OCI-LY1 (cell line): ENCODE measurements around the gene GPR39.

Experiments
- H2AFZ ChIP-seq: fragments of 200-600 bp; sonication (generic), shearing (Covaris generic); 2 replicates; pipeline ENCODE4 v1.6.0; 2014; ENCODE audit warnings: antibody characterized with exemption, mild to moderate bottlenecking, low read length
- H3F3A ChIP-seq: fragments of 200-600 bp; sonication (generic), shearing (Covaris generic); 2 replicates; pipeline ENCODE4 v1.6.0; 2014; ENCODE audit warnings: mild to moderate bottlenecking, antibody characterized with exemption, low read length, moderate library complexity; ENCODE audit not compliant: insufficient read depth
- H3K27ac ChIP-seq: fragments of 200-600 bp; sonication (generic); 2 replicates; pipeline ENCODE4 v1.5.1; 2014; ENCODE audit warnings: low read length, mixed run types, mild to moderate bottlenecking, low read depth; ENCODE audit not compliant: poor library complexity, severe bottlenecking
- H3K27me3 ChIP-seq: fragments of 200-600 bp; sonication (generic); 2 replicates; pipeline ENCODE4 v1.6.0; 2014; ENCODE audit warnings: antibody characterized with exemption, mild to moderate bottlenecking, low read length, moderate library complexity; ENCODE audit not compliant: insufficient read depth
- H3K36me3 ChIP-seq: fragments of 200-600 bp; sonication (generic); 2 replicates; pipeline ENCODE4 v1.6.1; 2014; ENCODE audit warnings: mild to moderate bottlenecking, antibody characterized with exemption, low read length, moderate library complexity, mixed read lengths; ENCODE audit not compliant: insufficient read depth
- H3K4me1 ChIP-seq: fragments of 200-600 bp; sonication (generic); 2 replicates; pipeline ENCODE4 v1.5.1; 2014; ENCODE audit warnings: mild to moderate bottlenecking, low read length, moderate library complexity; ENCODE audit not compliant: insufficient read depth, severe bottlenecking
- H3K4me2 ChIP-seq: fragments of 200-600 bp; sonication (generic), shearing (Covaris generic); 2 replicates; pipeline ENCODE4 v1.6.1; 2014; ENCODE audit warnings: low read length
- H3K4me3 ChIP-seq: fragments of 200-600 bp; sonication (generic); 2 replicates; pipeline ENCODE4 v1.5.1; 2014; ENCODE audit warnings: low read length, low read depth, mild to moderate bottlenecking, mixed read lengths; ENCODE audit not compliant: poor library complexity, severe bottlenecking
- H3K79me2 ChIP-seq: fragments of 200-600 bp; shearing (Covaris generic); 2 replicates; pipeline ENCODE4 v1.6.1; 2016; ENCODE audit warnings: mixed run types, low read length, mixed read lengths; ENCODE audit not compliant: insufficient read depth
- H3K9ac ChIP-seq: fragments of 200-600 bp; sonication (generic), shearing (Covaris generic); 2 replicates; pipeline ENCODE4 v1.6.1; 2014; ENCODE audit warnings: mild to moderate bottlenecking, low read length, mixed read lengths
- H3K9me2 ChIP-seq: fragments of 200-600 bp; sonication (generic), shearing (Covaris generic); 2 replicates; pipeline ENCODE4 v1.6.1; 2014; ENCODE audit warnings: low read depth, mild to moderate bottlenecking, low read length, mixed read lengths
- H3K9me3 ChIP-seq: fragments of 200-600 bp; shearing (Covaris generic); 2 replicates; pipeline ENCODE4 v1.6.1; 2014; ENCODE audit warnings: low read length, mixed read lengths
- H4K20me1 ChIP-seq: fragments of 200-600 bp; sonication (generic), shearing (Covaris generic); 2 replicates; pipeline ENCODE4 v1.6.0; 2016; ENCODE audit warnings: mild to moderate bottlenecking, low read length; ENCODE audit not compliant: insufficient read depth
- EZH2 ChIP-seq: fragments of 200-600 bp; sonication (generic), shearing (Covaris generic); IDR thresholded peaks from 2 replicates; pipeline ENCODE4 v1.8.0; 2017; ENCODE audit warnings: borderline replicate concordance, mixed run types, mild to moderate bottlenecking, antibody characterized with exemption, low read length, moderate library complexity, mixed read lengths
- TF ChIP-seq, protein P1 (sequence below): fragments of 200-600 bp; sonication (generic), shearing (Covaris generic); IDR thresholded peaks from 2 replicates; pipeline ENCODE4 v1.5.1; 2017; ENCODE audit warnings: mild to moderate bottlenecking, antibody characterized with exemption, low read length, moderate library complexity, mixed read lengths

The GPR39 gene

DNA sequence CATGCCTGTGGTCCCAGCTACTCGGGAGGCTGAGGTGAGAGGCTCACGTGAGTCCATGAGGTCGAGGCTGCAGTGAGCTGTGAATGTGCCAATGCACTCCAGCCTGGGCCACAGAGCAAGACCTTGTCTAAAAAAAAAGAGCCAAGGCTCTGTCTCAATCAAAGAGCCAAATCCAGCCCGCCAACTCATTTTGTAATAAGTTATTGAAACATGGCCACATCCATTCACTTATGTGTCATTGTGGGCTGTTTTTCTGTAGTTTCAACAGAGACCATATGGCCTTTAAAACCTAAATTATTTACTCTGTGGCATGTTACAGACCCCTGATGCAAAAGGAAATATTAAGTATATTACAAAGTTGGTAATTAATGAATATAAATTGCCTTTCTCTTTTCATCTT, 60.8 kb downstream of the GPR39 start:
- Histone ChIP-seq H3K36me3 (no peaks in the 10 kb centered on the region), H4K20me1 (no peaks in the 10 kb centered on the region), H3K4me2 (no peak overlapping the region), H3K9me2 (no peaks in the 10 kb centered on the region), H3K9ac (no peak overlapping the region), H3K79me2 (no peaks in the 10 kb centered on the region), H3K9me3 (no peaks in the 10 kb centered on the region), H2AFZ (no peak overlapping the region), H3K4me3 (no peak overlapping the region), H3K27ac (no peak overlapping the region), H3K27me3 (no peaks in the 10 kb centered on the region), H3F3A (no peaks in the 10 kb centered on the region), H3K4me1 (no peaks in the 10 kb centered on the region)
- TF ChIP-seq, protein P1, sequence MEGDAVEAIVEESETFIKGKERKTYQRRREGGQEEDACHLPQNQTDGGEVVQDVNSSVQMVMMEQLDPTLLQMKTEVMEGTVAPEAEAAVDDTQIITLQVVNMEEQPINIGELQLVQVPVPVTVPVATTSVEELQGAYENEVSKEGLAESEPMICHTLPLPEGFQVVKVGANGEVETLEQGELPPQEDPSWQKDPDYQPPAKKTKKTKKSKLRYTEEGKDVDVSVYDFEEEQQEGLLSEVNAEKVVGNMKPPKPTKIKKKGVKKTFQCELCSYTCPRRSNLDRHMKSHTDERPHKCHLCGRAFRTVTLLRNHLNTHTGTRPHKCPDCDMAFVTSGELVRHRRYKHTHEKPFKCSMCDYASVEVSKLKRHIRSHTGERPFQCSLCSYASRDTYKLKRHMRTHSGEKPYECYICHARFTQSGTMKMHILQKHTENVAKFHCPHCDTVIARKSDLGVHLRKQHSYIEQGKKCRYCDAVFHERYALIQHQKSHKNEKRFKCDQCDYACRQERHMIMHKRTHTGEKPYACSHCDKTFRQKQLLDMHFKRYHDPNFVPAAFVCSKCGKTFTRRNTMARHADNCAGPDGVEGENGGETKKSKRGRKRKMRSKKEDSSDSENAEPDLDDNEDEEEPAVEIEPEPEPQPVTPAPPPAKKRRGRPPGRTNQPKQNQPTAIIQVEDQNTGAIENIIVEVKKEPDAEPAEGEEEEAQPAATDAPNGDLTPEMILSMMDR = no peak
- no peak for TF ChIP-seq EZH2

DNA sequence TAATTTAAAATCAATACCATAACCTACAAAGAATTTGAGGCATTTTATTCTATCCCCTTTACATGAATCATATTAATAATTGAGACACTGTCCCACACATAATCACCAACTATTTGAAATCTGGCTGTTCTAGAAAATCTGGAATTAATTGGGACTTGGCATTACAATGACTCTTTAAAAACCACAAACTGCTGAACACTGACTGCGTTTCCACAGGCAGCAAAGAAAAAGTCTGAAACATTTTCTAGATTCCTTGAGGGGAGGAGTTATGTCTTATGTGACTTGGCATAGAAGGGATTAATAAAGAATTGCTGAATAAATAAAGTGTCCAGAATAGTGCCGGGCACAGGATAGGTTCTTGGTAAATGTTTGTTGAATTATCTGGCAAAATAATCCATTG, 61.4 kb downstream of the GPR39 start:
- H4K20me1 ChIP-seq = no peaks in the 10 kb centered on the region
- H3K27ac ChIP-seq = no peak overlapping the region
- H3F3A ChIP-seq = no peaks in the 10 kb centered on the region
- H2AFZ ChIP-seq = no peak overlapping the region
- no peaks in the 10 kb centered on the region for H3K79me2 ChIP-seq
- H3K9me3 ChIP-seq = no peaks in the 10 kb centered on the region
- no peak overlapping the region for H3K9ac ChIP-seq
- H3K27me3 ChIP-seq = no peaks in the 10 kb centered on the region
- H3K4me2 ChIP-seq = no peak overlapping the region
- no peaks in the 10 kb centered on the region for H3K36me3 ChIP-seq
- no peaks in the 10 kb centered on the region for H3K4me1 ChIP-seq
- H3K9me2 ChIP-seq = no peaks in the 10 kb centered on the region
- TF ChIP-seq, protein P1 = no peak
- TF ChIP-seq EZH2 = no peak
- no peak overlapping the region for H3K4me3 ChIP-seq

DNA sequence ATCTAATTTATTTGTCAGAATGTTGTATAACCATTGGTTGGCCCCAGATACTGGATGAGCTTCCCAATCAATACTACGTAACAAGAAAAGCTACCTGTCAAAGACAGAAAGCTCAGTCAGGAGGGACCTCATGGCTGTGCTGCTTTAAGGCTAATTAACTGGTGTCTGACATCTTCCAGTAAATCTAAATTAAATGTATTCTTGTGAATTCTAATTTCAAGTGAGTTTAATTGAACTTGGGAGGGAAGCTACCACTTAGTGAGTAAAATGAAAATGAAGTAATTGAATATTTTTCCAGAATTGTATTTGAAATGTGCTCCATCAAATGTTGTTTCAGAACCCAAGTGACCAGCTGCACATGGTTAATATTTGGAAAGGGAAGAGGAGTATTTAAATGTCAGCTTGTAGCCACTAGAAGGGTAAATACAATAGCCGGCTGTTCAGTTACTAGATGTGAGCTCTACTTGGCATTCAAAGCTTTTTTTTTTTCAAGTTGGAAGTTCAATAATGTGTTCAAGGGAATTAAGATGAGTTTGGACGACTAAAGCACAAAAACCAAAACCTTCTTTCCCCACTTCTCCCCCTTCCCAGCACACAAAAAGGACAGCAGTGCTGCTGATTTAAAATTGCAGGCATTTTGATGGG, 62.0 kb downstream of the GPR39 start:
- Histone ChIP-seq H3K9me3 (no peaks in the 10 kb centered on the region), H3K36me3 (no peaks in the 10 kb centered on the region), H4K20me1 (no peaks in the 10 kb centered on the region), H3K27ac (no peak overlapping the region), H3F3A (no peaks in the 10 kb centered on the region), H3K4me3 (no peak overlapping the region), H3K4me2 (no peak overlapping the region), H3K9ac (no peak overlapping the region), H3K79me2 (no peaks in the 10 kb centered on the region), H2AFZ (no peak overlapping the region), H3K4me1 (no peaks in the 10 kb centered on the region), H3K9me2 (no peaks in the 10 kb centered on the region), H3K27me3 (no peaks in the 10 kb centered on the region)
- no peak for TF ChIP-seq EZH2
- TF ChIP-seq, protein P1 = no peak
